MM.1S (cell line): Measurements from ENCODE around the gene GSC2.

Experiments
- DNase-seq: peaks from one replicate; pipeline ENCODE4 v3.0.0-alpha.2; 2015
- H2AFZ ChIP-seq: fragments of 300-600 bp; sonication (generic); 2 replicates; pipeline ENCODE4 v1.6.0; 2016; ENCODE audit warnings: antibody characterized with exemption, low read length
- H3F3A ChIP-seq: fragments of 300-600 bp; sonication (generic); 2 replicates; pipeline ENCODE4 v1.6.1; 2016; ENCODE audit warnings: mild to moderate bottlenecking, antibody characterized with exemption, low read length, moderate library complexity, mixed read lengths; ENCODE audit not compliant: insufficient read depth
- H3K27ac ChIP-seq: fragments of 300-600 bp; sonication (generic); 2 replicates; pipeline ENCODE4 v1.5.1; 2016; ENCODE audit warnings: mild to moderate bottlenecking, low read length
- H3K27me3 ChIP-seq: fragments of 300-600 bp; sonication (generic); replicated peaks from 2 replicates; pipeline ENCODE4 v1.6.0; 2016; ENCODE audit warnings: low read length; ENCODE audit not compliant: insufficient read depth
- H3K36me3 ChIP-seq: fragments of 300-600 bp; sonication (generic); replicated peaks from 2 replicates; pipeline ENCODE4 v1.6.1; 2016; ENCODE audit warnings: mild to moderate bottlenecking, low read length, mixed read lengths; ENCODE audit not compliant: insufficient read depth
- H3K4me1 ChIP-seq: fragments of 300-600 bp; sonication (generic); 2 replicates; pipeline ENCODE4 v1.6.1; 2016; ENCODE audit warnings: low read length, mixed read lengths
- H3K4me2 ChIP-seq: fragments of 300-600 bp; sonication (generic); 2 replicates; pipeline ENCODE4 v1.6.0; 2016; ENCODE audit warnings: low read depth, low read length
- H3K4me3 ChIP-seq: fragments of 300-600 bp; sonication (generic); 2 replicates; pipeline ENCODE4 v1.5.1; 2016; ENCODE audit warnings: low read length, mixed read lengths
- H3K79me2 ChIP-seq: fragments of 300-600 bp; sonication (generic); 2 replicates; pipeline ENCODE4 v1.6.1; 2016; ENCODE audit warnings: mixed run types, low read length, mixed read lengths
- H3K9ac ChIP-seq: fragments of 300-600 bp; sonication (generic); 2 replicates; pipeline ENCODE4 v1.6.1; 2016; ENCODE audit warnings: low read length, mixed read lengths
- H3K9me2 ChIP-seq: fragments of 300-600 bp; sonication (generic); replicated peaks from 2 replicates; pipeline ENCODE4 v1.6.1; 2016; ENCODE audit warnings: mild to moderate bottlenecking, low read length, mixed read lengths; ENCODE audit not compliant: insufficient read depth
- H3K9me3 ChIP-seq: fragments of 300-600 bp; sonication (generic); replicated peaks from 2 replicates; pipeline ENCODE4 v1.6.1; 2016; ENCODE audit warnings: mild to moderate bottlenecking, low read length, mixed read lengths; ENCODE audit not compliant: insufficient read depth
- H4K20me1 ChIP-seq: fragments of 300-600 bp; sonication (generic); 2 replicates; pipeline ENCODE4 v1.6.1; 2016; ENCODE audit warnings: mild to moderate bottlenecking, low read length, moderate library complexity, mixed read lengths; ENCODE audit not compliant: insufficient read depth
- EZH2 ChIP-seq: fragments of 300-600 bp; sonication (generic); optimal IDR thresholded peaks from 2 replicates; pipeline ENCODE3; 2017; ENCODE audit warnings: low read depth, mild to moderate bottlenecking, antibody characterized with exemption, low read length, mixed read lengths
- EZH2phosphoT487 ChIP-seq: fragments of 300-600 bp; sonication (generic); IDR thresholded peaks from 2 replicates; pipeline ENCODE4 v1.6.1; 2018; ENCODE audit warnings: antibody characterized with exemption, low read length
- TF ChIP-seq, protein P1 (sequence below): fragments of 300-600 bp; sonication (generic); IDR thresholded peaks from 2 replicates; pipeline ENCODE4 v1.5.1; 2016; ENCODE audit warnings: antibody characterized with exemption, low read length, mixed read lengths

The GSC2 gene

DNA sequence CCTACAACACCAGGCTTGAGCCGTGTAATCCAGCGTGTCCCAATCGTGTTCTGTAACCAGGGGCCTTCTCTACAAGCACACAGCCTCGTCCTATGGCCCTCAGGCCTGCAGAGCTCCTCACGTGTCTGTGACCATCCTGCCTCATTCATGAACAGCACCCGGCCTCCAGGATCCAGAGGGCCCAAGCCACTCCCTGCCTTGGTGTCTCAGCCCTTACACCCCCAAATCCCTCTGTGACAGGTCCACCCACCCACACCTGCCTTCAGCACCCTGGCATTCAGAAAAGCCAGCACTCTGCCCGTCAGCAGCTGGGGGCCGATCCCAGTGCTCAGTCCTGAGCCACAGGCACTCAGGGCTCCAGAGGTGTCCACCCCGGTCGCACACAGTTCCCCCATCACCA, 13.2 kb downstream of the GSC2 start:
- H3K9me2 ChIP-seq, result no peaks in the 10 kb centered on the region
- no peaks in the 10 kb centered on the region for H3K9me3 ChIP-seq
- no peaks in the 10 kb centered on the region for H3K4me1 ChIP-seq
- no peaks in the 10 kb centered on the region for H4K20me1 ChIP-seq
- H3K9ac ChIP-seq, result no peak overlapping the region
- no peak for DNase-seq
- no peak overlapping the region for H2AFZ ChIP-seq
- H3K27ac ChIP-seq, result no peak overlapping the region
- TF ChIP-seq EZH2phosphoT487 (no peak), EZH2 (no peak)
- TF ChIP-seq, protein P1, sequence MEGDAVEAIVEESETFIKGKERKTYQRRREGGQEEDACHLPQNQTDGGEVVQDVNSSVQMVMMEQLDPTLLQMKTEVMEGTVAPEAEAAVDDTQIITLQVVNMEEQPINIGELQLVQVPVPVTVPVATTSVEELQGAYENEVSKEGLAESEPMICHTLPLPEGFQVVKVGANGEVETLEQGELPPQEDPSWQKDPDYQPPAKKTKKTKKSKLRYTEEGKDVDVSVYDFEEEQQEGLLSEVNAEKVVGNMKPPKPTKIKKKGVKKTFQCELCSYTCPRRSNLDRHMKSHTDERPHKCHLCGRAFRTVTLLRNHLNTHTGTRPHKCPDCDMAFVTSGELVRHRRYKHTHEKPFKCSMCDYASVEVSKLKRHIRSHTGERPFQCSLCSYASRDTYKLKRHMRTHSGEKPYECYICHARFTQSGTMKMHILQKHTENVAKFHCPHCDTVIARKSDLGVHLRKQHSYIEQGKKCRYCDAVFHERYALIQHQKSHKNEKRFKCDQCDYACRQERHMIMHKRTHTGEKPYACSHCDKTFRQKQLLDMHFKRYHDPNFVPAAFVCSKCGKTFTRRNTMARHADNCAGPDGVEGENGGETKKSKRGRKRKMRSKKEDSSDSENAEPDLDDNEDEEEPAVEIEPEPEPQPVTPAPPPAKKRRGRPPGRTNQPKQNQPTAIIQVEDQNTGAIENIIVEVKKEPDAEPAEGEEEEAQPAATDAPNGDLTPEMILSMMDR, result no peak
- H3K4me2 ChIP-seq, result no peak overlapping the region
- no peaks in the 10 kb centered on the region for H3F3A ChIP-seq
- no peak overlapping the region for H3K4me3 ChIP-seq
- H3K27me3 ChIP-seq, result no peaks in the 10 kb centered on the region
- H3K79me2 ChIP-seq, result no peaks in the 10 kb centered on the region
- no peaks in the 10 kb centered on the region for H3K36me3 ChIP-seq

GRCh38 chr22:19134874-19135273, 15.2 kb downstream of the GSC2 start:
- H3K4me1 ChIP-seq, result no peaks in the 10 kb centered on the region
- H3K4me2 ChIP-seq, result no peak overlapping the region
- no peak overlapping the region for H2AFZ ChIP-seq
- H3K79me2 ChIP-seq, result no peaks in the 10 kb centered on the region
- H3K9ac ChIP-seq, result no peak overlapping the region
- H3F3A ChIP-seq, result no peaks in the 10 kb centered on the region
- no peak overlapping the region for H3K4me3 ChIP-seq
- H3K27me3 ChIP-seq, result no peaks in the 10 kb centered on the region
- no peaks in the 10 kb centered on the region for H3K9me2 ChIP-seq
- H4K20me1 ChIP-seq, result no peaks in the 10 kb centered on the region
- H3K27ac ChIP-seq, result no peak overlapping the region
- TF ChIP-seq EZH2phosphoT487 (no peak), EZH2 (no peak)
- TF ChIP-seq, protein P1, result no peak
- no peaks in the 10 kb centered on the region for H3K9me3 ChIP-seq
- DNase-seq, result no peak
- H3K36me3 ChIP-seq, result no peaks in the 10 kb centered on the region

GRCh38 chr22:19134176-19134831, 15.8 kb downstream of the GSC2 start:
- no peak overlapping the region for H3K9ac ChIP-seq
- H3K4me2 ChIP-seq, result no peak overlapping the region
- H3K4me3 ChIP-seq, result no peak overlapping the region
- no peaks in the 10 kb centered on the region for H3K4me1 ChIP-seq
- no peaks in the 10 kb centered on the region for H3K9me3 ChIP-seq
- no peaks in the 10 kb centered on the region for H3F3A ChIP-seq
- no peak for DNase-seq
- no peaks in the 10 kb centered on the region for H3K36me3 ChIP-seq
- no peaks in the 10 kb centered on the region for H3K79me2 ChIP-seq
- no peaks in the 10 kb centered on the region for H4K20me1 ChIP-seq
- H3K27ac ChIP-seq, result no peak overlapping the region
- no peak overlapping the region for H2AFZ ChIP-seq
- no peaks in the 10 kb centered on the region for H3K27me3 ChIP-seq
- TF ChIP-seq, protein P1, result no peak
- TF ChIP-seq EZH2phosphoT487 (no peak), EZH2 (no peak)
- H3K9me2 ChIP-seq, result no peaks in the 10 kb centered on the region
